Vagina (tissue), 2 donors: ENCODE data around the gene SPAG9.

Experiments used
- CTCF ChIP-seq, 3 experiments: fragments of 450-650 bp in 2 of 3; fragments of 200-600 bp in 1 of 3; sonication (generic) in 1 of 3; IDR thresholded peaks; one replicate each; pipeline ENCODE4 v1.5.1; 2017 to 2019; ENCODE audit warnings: antibody characterized with exemption in 3 of 3, mild to moderate bottlenecking in 2 of 3, moderate library complexity in 2 of 3
- POLR2A ChIP-seq, 2 donors: fragments of 450-650 bp; IDR thresholded peaks; one replicate each; pipeline ENCODE4 v1.6.1; 2017; ENCODE audit warnings: antibody characterized with exemption in 2 of 2, mild to moderate bottlenecking in 2 of 2, moderate library complexity in 2 of 2
- POLR2AphosphoS5 ChIP-seq, 2 donors: sonication (generic); formaldehyde crosslinking; IDR thresholded peaks; one replicate each; pipeline ENCODE4 v1.9.0; 2017; ENCODE audit warnings: antibody characterized with exemption in 2 of 2, mild to moderate bottlenecking in 2 of 2, low read depth in 1 of 2; ENCODE audit not compliant: insufficient read depth in 1 of 2

GRCh38 chr17:51153210-51154072 is 32.8 kb upstream of the SPAG9 start, which contains the start of gene NME1:
- TF ChIP-seq POLR2A (IDR thresholded peaks at IDR 0.05): no peak
- TF ChIP-seq CTCF (IDR thresholded peaks at IDR 0.05): peak; percentile 16 to 82 (median 78)
- TF ChIP-seq POLR2AphosphoS5 (IDR thresholded peaks at IDR 0.05; ENCODE audit: insufficient read depth in 1 of 2, low read depth in 1 of 2): peak; percentile 92 to 99
